Panc1 (cell line): ENCODE measurements around the gene TMEM131L. TPM values are rescaled to one million over a fixed set of nuclear protein-coding genes. Genes with fewer than 3 reads are reported as not detected.

Source experiments
- ATAC-seq: fragments of 200-7000 bp; cut with Tn5 transposase; 2 replicates; pipeline ENCODE4 v1.9.1; 2020; ENCODE audit warnings: mild to moderate bottlenecking, moderate library complexity
- BruUV-seq: library from RNA; stranded (reverse); fragments of 400-500 nt; replicated peaks from 2 replicates; lab custom pipeline; 2021; lab: Mats Ljungman, UMichigan
- CTCF ChIA-PET: fragments of 300-600 bp; sonication (Branson Sonifier 250); formaldehyde crosslinking; loops from one replicate; lab custom pipeline; 2022; ENCODE audit warnings: antibody characterized with exemption; lab: Charles Lee
- POLR2A ChIA-PET: fragments of 300-600 bp; sonication (Branson Sonifier 250); formaldehyde crosslinking; loops from one replicate; lab custom pipeline; 2022; ENCODE audit warnings: antibody characterized with exemption; lab: Charles Lee
- DNase-seq: peaks from one replicate; pipeline ENCODE4 v3.0.0-alpha.2; 2010; ENCODE audit warnings: low read depth, low spot score
- H3K27ac ChIP-seq: 2 replicates; pipeline ENCODE4 v1.5.1; 2011; ENCODE audit warnings: mild to moderate bottlenecking, low read length, inconsistent platforms
- H3K27me3 ChIP-seq: fragments of 200-500 bp; sonication (Bioruptor generic); 2 replicates; pipeline ENCODE4 v1.6.0; 2014; ENCODE audit warnings: low read length, inconsistent platforms; ENCODE audit not compliant: control insufficient read depth, insufficient read depth
- H3K36me3 ChIP-seq: fragments of 200-500 bp; sonication (Bioruptor generic); 2 replicates; pipeline ENCODE4 v1.5.1; 2014; ENCODE audit warnings: inconsistent platforms, mild to moderate bottlenecking, low read length, moderate library complexity; ENCODE audit not compliant: control insufficient read depth, insufficient read depth
- H3K4me1 ChIP-seq: 2 replicates; pipeline ENCODE4 v1.5.1; 2011; ENCODE audit warnings: inconsistent platforms, mild to moderate bottlenecking, low read length, moderate library complexity; ENCODE audit not compliant: control insufficient read depth, insufficient read depth
- H3K4me3 ChIP-seq, 2 experiments: 2 replicates each; pipeline ENCODE4 v1.5.1; 2011 to 2012; ENCODE audit warnings: low read depth in 2 of 2, low read length in 2 of 2, mild to moderate bottlenecking in 2 of 2, inconsistent platforms in 1 of 2, moderate library complexity in 1 of 2
- H3K9me3 ChIP-seq: fragments of 200-500 bp; sonication (Bioruptor generic); 2 replicates; pipeline ENCODE4 v1.5.1; 2014; ENCODE audit warnings: low read depth, mild to moderate bottlenecking, inconsistent platforms, low read length, moderate library complexity; ENCODE audit not compliant: control insufficient read depth, insufficient read depth
- CTCF ChIP-seq: fragments of 450-650 bp; IDR thresholded peaks from 2 replicates; pipeline ENCODE4 v1.5.1; 2017; ENCODE audit warnings: mild to moderate bottlenecking
- POLR2AphosphoS5 ChIP-seq: IDR thresholded peaks from 2 replicates; pipeline ENCODE4 v1.6.1; 2012; ENCODE audit warnings: mild to moderate bottlenecking, low read depth, low read length, moderate library complexity
- REST ChIP-seq, 2 experiments: IDR thresholded peaks; 2 replicates each; pipeline ENCODE4 v1.6.1; 2011 to 2012; ENCODE audit warnings: low read depth in 2 of 2, control low read depth in 1 of 2, low read length in 1 of 2, mild to moderate bottlenecking in 1 of 2, moderate library complexity in 1 of 2; ENCODE audit not compliant: insufficient read depth in 1 of 2
- SIN3A ChIP-seq: IDR thresholded peaks from 2 replicates; pipeline ENCODE4 v1.6.1; 2012; ENCODE audit warnings: low read depth, mild to moderate bottlenecking, low read length, moderate library complexity, borderline replicate concordance; ENCODE audit not compliant: insufficient read depth
- TCF7L2 ChIP-seq: IDR thresholded peaks from 2 replicates; pipeline ENCODE4 v1.6.1; 2011; ENCODE audit warnings: mild to moderate bottlenecking, low read depth, low read length, inconsistent platforms
- in situ Hi-C: cut with HindIII; loops from 2 replicates; pipeline ENCODE4 v1.10.0; 2016; ENCODE audit warnings: low sequenced_read_pairs, low pct_unique_long_range_greater_than_20kb
- intact Hi-C: fragments of 100-400 bp; cut with micrococcal nuclease; formaldehyde crosslinking; loops from one replicate; pipeline ENCODE4 v1.10.0; 2022; ENCODE audit not compliant: unreplicated experiment
- total RNA-seq: library from RNA; stranded (reverse); gene quantifications from one replicate; pipeline ENCODE4 v1.2.1, GENCODE V29; 2021; ENCODE audit not compliant: unreplicated experiment

TMEM131L gene
- total RNA-seq, 1 experiment from 2014 or later, result 13.5 TPM

- POLR2A ChIA-PET, result no interaction called here
- Histone ChIP-seq H3K27ac (no peak within 1 kb of the TSS), H3K4me1 (no peaks in the 10 kb centered on the region), H3K4me3 (peak within 1 kb of the TSS; percentile 39 to 52), H3K27me3 (peaks cover 15% of the 10 kb centered on the region), H3K9me3 (no peaks in the 10 kb centered on the region), H3K36me3 (no peaks in the 10 kb centered on the region)
- DNase-seq (no peak), ATAC-seq (peak; percentile 79)
- in situ Hi-C loops, result no loop called here
- no TSS peak for BruUV-seq
- intact Hi-C loops, result no loop called here
- TF ChIP-seq CTCF (no peak), POLR2AphosphoS5 (no peak), SIN3A (no peak), REST (IDR thresholded peaks at IDR 0.05; ENCODE audit: insufficient read depth in 1 of 2, low read depth in 2 of 2, low read length in 1 of 2) (no peak), TCF7L2 (no peak)
- CTCF ChIA-PET, result interaction anchor here (0.6 kb wide), 1 partner anchor 14 kb away, joined by 9 read pairs; no protein-coding TSS in a partner anchor
Measured at GRCh38 chr4:153684182-153684970, 218.2 kb downstream of the TMEM131L start, which contains the start of gene TLR2. TLR2 (plus strand) TSS chr4:153684280; CDS start chr4:153702908, 18,628 bp downstream.

- in situ Hi-C loops (no loop called here), intact Hi-C loops (no loop called here)
- Histone ChIP-seq H3K4me3 (peak overlapping the region; percentile 39 to 52), H3K27ac (no peak overlapping the region), H3K4me1 (no peaks in the 10 kb centered on the region), H3K9me3 (no peaks in the 10 kb centered on the region), H3K27me3 (peaks cover 15% of the 10 kb centered on the region), H3K36me3 (no peaks in the 10 kb centered on the region)
- DNase-seq (no peak), ATAC-seq (peak; percentile 79; the same call in 1 of the 2 replicates)
- TF ChIP-seq POLR2AphosphoS5, result no peak
- TF ChIP-seq TCF7L2, result 0 out of 2 replicates have a peak, but pooled peaks have one; percentile 31
- CTCF ChIA-PET, result no interaction called here
- no TSS peak for BruUV-seq
- POLR2A ChIA-PET, result no interaction called here
Measured at GRCh38 chr4:153684971-153685371, 218.8 kb downstream of the TMEM131L start.

Other genes starting within 250 kb of the TMEM131L start
- gene MND1, start 121.7 kb upstream of the TMEM131L start, total RNA-seq, result 9.4 TPM
- gene TLR2, start 217.9 kb downstream of the TMEM131L start, total RNA-seq, result 0.28 TPM